Hepatic stellate cell (primary cell): Measurements from ENCODE around the gene PTPN21.

Source experiments
- DNase-seq: peaks from one replicate; pipeline ENCODE4 v3.0.0; 2011; ENCODE audit warnings: low spot score

The PTPN21 gene

GRCh38 chr14:88468406-88468805, 86.4 kb downstream of the PTPN21 start:
- DNase-seq = peak; percentile 52

GRCh38 chr14:88463318-88463717, 91.5 kb downstream of the PTPN21 start:
- no peak for DNase-seq

DNA sequence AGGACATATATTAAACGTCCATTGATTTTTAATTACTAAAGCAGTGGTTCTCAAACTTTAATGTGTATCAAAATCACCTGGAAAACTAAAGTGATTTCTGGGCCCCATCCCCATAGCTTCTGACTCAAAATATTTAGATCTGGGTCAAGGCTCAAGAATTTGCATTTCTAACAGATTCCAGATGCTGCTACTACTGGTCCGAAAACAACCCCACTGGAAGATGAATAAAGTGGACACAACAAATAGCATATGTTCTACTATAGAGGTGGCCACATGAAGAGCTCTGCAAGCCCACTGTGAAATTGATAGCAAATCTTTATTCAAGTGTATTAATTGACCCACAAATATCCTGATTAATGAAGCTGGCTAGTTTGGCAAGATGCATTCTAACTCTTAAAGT, 99.9 kb downstream of the PTPN21 start:
- DNase-seq = no peak

DNA sequence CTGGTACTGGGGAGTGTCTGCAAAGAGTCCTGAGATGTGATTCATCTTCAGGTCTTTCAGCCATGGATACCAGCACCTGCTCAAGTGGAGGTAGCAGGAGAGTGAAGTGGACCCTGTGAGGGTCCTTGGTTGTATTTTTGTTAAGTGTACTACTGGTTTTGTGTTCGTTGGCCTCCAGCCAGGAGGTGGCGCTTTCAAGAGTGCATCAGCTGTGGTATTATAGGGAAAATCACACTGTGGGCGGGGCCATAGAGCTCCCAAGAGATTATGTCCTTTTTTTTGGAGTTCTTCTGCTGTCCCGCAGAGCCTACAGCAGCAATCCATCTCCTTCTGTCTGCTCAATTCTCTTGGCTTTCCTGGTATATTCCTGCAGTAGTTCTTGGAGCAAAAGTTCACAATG, 102.6 kb downstream of the PTPN21 start:
- no peak for DNase-seq

DNA sequence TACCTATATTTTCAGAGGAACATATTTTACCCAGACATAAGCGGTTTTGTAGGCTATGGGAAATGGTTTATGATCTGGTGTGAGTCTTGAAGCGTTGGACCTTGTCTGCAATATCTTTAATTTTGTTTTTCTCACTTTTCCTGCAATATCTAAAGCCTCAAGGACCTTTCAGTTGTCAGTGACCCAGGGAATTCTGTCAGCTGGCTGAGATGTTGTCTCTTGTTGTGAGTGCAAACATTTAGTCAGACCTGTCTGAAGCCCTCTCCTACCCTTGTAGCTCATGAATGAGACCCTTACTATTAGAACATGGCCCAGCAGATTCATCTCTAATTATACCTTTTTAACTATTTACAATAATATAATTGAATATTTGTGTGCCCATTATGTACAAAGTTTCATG, 115.7 kb downstream of the PTPN21 start:
- no peak for DNase-seq

- no peak for DNase-seq
Observed at GRCh38 chr14:88437658-88438057, 117.1 kb downstream of the PTPN21 start.

- DNase-seq = no peak
Observed at GRCh38 chr14:88430976-88431375, 123.8 kb downstream of the PTPN21 start.

GRCh38 chr14:88426271-88426670, 128.5 kb downstream of the PTPN21 start:
- DNase-seq = peak; percentile 6

GRCh38 chr14:88424573-88424972, 130.2 kb downstream of the PTPN21 start:
- no peak for DNase-seq

GRCh38 chr14:88422919-88423650, 131.7 kb downstream of the PTPN21 start:
- peak; percentile 12 for DNase-seq

DNA sequence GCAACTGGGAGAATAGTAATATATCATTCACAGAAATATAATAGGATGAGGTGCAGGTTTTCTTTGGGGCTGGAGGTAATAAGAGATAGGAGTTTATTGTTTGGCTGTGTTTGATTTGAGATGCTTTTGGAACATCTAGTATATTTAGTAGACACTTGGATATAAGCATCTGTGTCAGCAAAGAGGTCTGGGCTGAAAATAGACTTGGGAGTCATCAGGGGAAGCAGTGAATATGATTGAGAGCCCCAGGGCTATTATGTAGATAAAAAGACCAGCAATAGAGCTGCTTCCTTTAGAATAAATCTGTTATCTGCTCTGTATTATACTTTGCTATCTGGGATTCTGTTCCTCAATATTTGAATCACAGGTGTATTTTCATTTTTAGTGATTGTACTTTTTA, 132.8 kb downstream of the PTPN21 start:
- no peak for DNase-seq

DNA sequence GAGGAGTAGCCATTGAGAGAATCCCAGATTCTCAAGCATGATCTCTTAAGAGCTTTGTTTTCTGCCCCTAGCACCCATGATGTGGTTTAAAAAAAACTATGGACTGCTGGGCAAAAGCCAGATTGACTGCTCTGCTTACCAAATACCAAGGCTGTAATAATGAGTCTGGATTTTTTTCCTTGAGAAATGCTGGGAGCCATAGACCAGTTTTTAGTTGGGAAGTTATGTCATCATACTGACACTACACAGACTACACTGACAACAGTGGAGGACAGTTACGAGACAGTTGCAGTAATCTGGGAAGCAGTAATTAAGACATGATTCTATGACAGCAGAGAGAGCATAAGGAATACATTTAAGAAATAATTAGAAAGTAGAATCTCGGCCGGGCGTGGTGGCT, 133.5 kb downstream of the PTPN21 start:
- no peak for DNase-seq

DNA sequence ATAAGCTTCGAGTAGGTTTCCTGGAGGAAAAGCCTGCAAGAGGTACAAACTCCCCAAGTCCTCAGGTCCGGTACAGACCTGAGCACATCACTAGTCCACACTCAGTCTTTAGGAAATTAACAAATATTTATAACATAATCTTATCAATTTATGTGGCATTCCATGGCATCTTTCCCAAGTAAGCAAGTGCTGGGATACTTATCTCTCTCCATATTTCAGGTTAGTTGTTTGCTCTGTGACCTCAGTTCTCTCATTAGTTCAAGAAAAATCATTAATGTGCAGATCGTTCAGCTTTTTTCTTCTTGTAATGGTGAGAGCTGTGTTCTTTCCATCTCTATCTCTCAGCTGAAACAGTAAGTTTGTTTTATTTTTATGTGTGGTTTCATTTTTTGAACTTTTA, 134.6 kb downstream of the PTPN21 start:
- DNase-seq = no peak

- DNase-seq = no peak
Observed at GRCh38 chr14:88417594-88417993, 137.2 kb downstream of the PTPN21 start.
